ENCODE results near the gene CHST11.
"Not testable (repeated sequence)": the region's sequence is repeated elsewhere in the genome, so short reads cannot be mapped to it uniquely, and the experiment has no call there.

The CHST11 gene

DNA sequence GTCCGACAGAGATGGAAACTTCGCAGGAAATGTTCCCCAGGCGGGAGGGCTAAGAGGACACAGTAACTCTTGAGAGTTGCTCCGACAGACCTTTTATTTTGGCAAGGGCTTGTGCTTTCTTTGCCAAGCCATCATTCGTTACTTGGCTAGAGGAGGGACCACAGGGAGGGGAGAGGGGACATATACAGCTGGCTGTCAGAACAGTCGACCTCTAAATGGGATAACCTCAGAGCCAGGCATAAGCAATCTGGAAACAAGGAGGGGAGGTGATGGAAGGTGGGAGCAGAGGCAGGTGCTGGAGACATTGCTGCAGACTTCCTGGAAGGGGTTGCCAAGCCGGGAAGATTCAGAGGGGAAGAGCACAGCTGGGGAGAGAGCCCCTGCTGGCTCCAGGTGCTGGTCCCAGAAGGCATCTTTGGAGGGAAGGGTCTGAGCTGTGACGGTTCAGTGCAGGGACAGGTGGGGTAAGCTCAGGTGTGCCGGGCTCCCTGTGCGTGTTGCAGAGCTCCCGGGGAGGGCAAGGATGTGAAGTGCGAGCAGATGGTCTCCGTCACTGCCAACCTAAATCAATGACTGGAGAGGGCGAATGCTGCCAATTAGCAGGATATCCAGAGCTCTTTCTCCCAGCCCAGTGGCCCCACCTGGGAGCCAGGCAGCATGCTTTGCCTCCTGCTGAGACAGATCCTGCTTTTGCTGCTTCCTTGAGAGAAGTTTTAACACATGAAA is 50.1 kb downstream of the CHST11 start:
- DNase-seq = no peak

DNA sequence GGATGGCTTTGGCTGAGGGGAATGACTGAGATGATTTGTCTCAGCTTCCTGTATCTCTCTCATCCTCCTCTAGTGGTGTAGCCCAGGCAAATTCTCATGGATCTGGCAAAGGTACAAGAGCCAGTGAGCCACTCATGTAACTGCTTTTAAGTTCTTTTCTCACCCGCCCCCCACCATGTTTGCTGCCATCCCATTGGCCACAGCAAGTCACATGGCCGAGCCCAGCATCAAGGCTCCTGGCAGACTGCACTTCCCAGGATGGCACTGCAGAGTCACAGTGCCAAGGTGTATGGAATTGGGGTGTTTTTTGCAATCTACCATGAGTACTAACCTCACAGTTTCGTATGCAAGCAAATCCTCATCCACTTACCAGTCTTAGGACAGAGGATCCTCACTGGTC is 50.9 kb downstream of the CHST11 start:
- peak; percentile 22 for DNase-seq

DNA sequence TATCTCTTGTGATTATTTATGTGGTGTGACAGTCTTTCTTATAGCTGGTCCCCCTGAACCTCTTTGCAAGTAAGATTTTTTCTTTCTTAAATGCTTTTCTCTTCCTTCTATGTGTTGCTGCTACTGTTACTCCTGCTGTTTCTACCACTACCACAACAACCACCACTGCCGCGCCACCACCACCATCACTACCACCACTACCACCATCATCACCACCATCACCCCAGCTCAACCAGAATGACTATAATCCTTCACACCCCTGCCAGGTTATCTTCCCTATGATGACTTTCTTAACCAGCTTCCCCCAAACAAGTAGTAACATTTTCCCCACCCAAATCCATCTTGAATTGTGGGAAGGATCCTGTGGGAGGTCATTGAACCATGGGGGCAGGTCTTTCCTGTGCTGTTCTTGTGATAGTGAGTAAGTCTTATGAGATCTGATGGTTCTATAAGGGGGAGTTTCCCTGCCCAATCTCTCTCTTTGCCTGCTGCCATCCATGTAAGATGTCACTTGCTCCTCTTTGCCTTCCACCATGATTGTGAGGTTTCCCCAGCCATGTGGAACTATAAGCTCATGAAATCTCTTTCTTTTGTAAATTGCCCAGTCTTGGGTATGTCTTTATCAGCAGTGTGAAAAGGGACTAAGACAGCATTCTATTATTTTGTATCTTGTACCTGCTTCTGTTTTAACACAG is 52.2 kb downstream of the CHST11 start:
- no peak for DNase-seq

DNA sequence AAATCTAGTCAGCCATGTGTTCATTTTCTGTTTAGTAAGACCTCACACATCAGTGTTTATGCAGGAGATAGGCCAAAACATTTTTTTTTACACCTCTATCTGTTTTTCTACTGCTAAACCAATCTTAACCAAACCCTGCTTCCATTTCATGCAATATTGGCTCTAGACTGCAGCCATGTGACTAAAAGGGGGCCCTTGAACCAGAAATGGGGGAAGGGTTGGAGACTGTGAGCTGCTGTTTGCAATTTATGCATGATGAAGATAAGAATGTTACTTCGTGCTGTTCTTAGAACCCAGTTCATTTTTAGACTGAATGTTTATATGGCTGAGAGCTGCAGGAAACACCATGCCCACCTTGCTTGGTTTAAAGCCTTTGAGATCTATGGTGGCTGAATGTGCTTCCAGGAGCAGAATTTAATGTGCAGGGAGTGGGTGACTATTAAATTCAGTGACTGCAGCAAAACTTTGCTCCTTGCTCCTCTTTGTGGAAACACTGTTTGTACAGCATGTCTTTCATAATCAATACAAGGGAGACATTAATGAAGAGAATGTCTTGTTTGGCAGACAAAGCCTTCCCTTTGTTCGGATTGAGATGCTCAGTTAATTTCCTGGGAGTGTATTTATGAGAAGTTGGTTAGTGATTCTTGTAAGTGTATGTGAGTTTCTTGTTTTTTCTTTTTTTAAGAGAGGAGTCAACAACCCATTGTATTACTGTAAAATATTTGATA is 53.6 kb downstream of the CHST11 start:
- no peak for DNase-seq

DNA sequence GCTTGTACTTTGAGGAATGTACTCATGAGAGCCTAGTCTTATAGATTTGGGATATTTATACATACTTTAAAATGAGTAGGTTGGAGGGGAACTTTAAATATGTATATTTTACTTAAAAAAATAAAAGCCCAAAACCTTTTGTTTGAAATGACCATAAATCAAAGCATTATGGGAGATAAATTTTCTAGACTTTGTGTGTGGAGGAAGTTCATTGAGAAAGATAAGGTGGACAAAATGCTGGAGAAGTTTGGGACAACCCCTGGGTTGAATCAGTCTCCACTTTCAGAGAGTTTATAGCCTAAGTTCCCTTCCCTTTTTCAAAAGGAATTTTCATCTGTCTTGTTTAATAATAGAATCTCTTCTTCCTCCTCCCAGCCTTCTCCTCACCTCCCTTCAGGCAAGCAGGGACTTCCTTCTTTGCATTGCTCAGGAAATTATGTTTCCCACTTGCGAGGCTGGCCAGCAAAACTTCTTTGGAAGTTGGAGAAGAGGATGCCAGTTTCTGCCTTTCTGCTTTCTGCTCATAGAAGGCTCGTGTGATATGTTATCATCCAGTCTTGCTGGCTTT is 54.2 kb downstream of the CHST11 start:
- DNase-seq = no peak

DNA sequence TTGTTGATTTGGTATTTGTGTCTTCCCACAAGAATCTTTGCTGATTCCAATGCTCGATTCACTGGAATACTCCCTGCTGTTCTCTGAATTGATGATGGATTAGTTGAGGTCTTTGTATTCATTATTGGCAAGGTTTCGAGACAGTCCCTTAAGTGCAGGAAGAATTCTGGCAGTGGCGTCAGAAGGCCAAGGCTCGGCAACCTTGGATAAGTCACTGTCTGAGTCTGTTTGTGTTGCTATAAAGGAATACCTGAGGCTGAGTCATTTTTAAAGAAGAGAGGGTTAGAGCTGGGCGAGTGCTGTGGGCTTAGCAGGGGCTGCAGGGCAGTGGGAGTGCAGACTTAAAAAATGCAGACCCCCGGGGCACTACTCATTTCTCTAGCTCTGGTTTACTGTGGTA is 56.9 kb downstream of the CHST11 start:
- DNase-seq = peak; percentile 56

DNA sequence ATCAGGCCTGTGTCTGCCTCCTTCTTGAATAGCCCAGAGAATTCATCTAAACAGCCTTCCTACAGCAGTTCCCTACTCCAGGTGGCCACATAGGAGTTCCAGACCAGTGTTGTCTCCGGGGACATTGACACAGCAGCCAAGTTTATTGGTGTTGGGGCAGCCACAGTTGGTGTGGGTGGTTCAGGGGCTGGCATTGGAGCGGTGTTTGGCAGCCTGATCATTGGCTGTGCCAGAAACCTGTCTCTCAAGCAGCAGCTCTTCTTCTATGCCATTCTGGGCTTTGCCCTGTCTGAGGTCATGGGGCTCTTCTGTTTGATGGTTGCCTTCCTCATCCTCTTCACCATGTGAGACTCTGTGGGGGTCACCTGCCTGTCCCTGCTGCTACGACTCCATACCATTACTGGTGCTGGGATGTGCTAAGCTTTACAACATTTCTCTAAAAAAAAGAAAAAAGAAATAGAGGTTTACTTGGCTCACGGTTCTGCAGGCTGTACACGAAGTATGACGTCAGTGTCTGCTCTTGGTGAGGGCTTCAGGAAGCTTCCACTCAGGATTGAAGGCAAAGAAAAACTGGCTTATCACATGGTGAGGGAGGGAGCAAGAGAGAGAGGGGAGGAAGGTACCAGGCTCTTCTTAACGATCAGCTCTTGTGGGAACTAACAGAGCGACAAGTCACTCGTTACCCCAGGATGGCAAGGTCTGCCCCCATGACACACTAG is 57.5 kb downstream of the CHST11 start:
- no peak for DNase-seq

DNA sequence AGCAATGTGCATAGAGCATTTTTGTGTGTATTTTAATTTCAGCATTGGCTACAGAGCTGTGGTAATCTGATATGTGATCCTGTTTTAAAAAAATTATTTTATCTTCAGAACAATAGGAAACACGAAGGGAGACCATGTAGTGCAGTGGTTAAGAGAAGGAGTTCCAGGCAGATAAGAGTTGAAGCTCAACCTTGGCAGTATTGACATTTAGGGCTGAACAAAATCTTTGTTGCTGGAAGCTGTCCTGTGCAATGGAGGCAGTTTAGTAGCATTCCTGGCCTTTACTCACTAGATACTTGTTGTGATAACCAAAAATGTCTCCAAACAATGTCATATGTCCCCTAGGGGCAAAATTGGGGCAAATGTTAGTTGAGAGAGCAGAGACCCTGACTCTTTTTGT is 59.2 kb downstream of the CHST11 start:
- no peak for DNase-seq

DNA sequence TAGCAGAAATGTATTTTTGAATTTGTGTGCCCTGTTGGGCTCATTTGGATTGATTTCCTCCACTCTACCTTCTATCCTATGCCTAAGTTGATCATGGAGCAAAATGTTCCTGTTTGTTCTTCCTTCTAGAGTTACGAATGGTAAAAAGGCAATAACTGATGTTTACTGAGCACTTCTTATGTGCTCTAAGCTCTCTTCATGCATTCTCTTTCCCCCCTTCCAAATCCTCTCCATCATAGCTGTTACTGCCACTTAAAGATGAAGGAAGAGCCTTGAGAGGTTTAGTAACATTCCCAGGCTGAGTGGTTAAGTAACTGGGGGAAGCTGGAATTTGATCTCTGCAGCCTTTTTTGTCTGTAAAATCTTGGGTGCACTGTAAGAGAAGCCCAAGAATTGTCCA is 60.1 kb downstream of the CHST11 start:
- no peak for DNase-seq

DNA sequence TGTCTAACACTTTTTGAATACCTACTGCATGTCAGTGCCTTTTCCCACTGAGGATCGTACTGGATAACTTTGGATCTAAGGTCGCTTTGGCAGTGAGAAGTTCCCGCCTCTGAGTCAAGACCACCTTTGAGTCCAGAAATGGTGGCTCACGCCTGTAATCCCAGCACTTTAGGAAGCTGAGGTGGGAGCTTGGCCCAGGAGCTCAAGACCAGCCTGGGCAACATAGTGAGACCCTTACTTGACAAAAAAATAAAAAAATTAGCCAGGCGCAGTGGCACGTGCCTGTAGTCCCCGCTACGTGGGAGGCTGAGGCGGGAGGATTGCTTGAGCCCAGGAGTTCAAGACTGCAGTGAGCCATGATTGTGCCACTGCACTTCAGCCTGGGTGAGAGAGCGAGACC is 61.1 kb downstream of the CHST11 start:
- no peak for DNase-seq

DNA sequence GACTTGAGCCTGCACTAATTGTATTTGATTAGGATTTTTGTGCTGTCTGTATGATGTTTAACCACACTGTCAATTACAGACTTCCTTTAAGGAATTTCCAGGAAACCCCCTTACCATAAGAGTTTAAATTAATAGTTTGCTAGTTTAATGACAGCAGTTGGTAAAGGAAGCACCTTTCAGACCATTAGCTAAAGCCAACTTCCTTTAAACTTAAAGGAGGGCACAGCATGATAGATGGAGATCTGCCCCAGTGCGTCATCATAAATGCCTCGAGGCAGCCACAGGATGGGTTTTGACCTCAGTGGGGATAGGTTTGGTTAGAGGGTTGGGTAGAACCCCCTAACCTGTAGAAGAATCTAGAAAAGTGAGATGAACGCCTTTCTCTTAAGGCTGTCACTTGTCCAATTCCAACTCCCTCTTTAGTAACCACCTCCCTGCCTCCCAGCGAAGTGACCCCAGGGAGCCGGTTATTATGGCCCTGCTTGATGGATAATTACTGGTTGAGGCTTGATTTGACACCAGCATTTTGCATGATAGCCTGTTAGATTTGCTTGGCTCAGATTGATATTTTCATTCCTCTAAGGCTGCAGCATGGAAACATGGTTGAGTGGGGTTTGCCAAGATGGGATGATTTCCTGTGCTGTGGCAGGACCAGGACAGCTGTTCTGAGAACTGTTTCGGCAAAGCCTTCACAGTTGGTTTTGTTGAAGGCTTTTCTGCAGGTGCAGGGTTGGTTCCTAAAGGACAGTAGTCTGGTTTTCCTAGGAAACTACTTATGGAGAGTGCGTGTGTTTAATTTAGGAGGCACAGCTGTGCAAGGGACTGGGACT is 62.7 kb downstream of the CHST11 start:
- no peak for DNase-seq

DNA sequence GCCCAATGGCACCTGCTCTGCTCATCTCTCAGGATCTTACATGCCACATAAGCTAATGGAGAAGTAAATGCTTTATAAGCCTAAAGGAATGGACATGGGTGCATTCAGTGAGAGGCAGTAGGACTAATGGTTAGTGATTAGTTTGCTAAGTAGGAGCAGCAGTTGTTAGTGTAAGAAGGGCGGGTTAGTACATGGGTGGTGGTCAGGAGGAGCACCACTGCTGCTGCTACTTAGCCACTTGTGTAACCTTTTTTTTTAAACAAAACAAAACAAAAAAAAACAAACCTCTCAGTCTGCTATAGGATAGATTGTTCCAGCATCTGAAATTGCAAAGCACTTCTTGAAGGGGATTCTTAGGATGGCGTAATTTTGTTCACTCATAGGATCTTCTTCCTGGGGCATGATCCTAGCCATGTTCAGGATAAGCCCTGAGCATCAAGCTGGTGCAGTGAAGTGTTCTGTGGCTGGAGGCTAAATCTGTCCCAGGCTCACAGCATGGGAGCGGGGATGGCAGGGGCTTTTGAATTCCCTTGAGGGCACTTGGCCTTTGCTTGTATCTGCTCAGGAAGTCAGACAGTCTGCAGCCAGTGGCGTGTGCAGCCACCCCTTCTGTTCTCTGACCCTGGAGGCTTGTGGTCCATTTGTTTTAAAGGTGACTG is 63.6 kb downstream of the CHST11 start:
- no peak for DNase-seq

DNA sequence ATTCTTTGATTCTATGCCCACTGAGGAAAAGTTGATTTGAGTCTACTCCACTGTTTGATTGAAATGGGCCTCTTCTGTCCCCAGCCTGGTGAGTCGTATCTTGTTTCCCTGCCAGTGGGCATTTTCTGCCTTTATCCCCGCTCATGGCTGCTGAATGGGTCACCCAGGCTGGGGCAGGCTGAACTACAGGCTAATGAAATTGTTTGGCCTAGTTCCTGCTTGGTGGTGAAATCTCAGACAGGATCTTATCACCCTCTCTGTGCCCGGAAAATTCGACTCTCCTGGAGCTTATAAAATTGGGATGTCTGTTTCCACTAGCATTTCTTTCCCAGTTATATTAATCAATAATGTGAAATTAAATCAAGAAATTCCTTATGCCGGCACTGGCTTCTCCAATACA is 65.0 kb downstream of the CHST11 start:
- DNase-seq = no peak

DNA sequence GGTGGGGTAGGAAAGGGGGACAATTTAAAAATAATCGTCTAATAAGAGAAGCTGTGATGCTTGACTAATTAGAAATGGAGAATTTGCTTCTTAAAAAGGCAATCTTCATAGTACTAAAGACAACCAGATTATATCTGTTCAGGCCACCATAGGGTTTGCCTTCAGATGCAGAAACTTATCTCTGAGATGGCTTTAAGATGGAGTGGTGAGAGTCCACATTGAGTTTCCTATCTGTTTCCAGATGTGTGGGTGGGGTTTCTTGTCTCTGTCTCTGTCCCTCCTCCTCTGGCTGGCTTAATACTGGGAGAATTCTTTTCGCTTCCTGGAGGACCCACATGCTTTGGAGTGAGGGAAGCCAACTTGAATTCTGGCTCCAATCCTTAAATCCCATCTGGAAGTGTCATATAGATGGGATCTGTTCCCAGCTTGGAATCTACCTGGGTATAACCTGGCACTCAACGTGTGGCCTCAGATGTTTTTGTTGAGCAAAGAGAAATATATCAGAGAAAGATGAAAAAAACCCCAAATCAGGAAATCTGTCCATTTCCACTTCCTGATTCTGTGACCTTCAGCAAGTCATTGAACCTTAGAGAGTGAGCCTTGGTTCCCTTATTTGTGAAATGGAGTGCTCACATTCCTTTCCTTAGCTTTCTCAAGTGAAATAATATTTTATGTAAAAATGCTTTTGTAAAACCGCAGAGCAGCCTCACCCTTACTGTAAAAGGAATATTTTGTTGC is 66.4 kb downstream of the CHST11 start:
- no peak for DNase-seq

DNA sequence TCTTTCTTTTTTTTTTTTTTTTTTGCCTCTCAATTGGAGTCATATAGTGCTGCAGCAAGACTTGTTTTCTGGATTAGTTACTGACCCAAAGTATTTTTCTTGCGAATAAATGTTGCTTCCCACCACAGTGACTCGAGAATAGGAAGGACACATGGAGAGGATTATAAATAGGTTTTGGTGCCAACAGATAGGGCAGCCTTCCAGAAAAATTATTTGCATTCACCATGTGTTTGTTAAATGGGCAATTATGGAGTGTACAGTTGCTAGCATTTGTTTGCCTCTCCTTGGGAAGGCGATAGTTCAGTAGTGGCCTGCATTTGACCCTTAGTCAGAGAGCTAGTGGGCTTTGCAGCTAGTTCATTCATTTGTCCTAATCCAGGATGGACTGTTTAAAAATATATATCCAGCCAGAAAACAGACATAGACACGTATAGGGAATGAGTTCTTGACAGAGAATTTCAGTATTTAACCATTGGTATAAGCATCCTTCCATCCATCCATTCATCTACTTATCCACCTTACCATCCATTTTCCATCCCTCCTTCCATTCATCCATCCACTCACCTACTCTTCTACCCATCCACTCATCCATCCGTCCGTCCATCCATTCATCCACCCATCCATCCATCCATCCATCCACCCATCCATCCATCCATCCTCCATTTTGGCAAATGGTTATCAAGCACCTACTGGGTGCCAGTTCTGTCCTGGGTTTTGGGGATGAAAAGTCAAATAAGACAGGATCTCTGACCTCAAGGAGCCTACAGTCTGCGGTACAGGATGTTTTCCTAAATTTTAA is 67.5 kb downstream of the CHST11 start:
- DNase-seq = peak; percentile 38

DNA sequence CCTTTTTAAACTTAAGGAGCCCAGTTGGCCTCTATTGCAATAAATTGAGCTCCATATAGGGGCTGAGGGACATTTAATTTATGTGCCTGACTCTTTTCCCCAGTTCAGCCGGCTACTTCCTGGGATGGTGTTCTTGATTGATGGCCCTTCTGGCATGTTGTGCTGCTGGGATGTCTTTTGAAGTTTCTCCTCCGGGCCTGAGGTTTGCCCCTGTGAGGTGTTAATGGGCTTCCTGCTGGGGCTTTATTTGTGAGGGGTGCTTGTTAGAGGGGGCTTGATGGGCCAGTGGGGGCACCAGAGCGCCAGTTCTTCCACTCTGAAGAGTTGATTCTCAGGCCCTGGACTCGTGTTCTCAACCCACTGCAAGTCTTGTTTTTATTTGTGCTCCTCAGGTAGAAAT is 69.6 kb downstream of the CHST11 start:
- no peak for DNase-seq

DNA sequence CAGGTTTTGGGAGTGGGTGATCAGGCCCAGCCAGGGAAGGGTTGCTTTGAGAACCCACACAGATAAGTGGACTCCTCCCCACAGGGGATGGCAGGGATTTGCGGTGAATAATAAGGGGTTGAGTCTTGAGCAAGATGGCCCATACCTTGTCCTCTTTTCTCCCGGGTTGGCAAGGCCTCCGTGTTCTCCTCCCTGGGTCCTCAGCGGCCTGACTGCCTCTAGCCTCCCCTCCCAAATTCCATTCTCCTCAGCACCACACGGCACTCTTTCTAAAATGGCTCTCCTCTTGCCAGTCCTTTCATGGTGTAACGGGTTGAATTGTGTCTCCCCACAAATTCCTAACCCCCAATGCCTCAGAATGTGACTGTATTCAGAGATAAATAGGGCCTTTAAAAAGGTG is 70.0 kb downstream of the CHST11 start:
- no peak for DNase-seq

DNA sequence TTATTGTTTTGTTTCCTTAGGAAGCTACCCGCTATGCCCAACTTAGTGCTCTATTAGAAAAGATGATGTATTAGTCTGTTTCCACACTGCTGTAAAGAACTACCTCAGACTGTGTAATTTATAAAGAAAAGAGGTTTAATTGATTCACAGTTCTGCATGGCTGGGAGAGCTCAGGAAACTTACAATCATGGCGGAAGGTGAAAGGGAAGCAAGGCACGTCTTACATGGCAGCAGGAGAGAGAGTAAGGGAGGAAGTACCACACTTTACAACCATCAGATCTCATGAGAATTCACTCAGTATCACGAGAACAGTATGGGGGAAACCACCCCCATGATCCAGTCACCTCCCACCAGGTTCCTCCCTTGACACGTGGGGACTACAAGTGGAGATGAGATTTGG is 70.9 kb downstream of the CHST11 start:
- DNase-seq = not testable (repeated sequence)

DNA sequence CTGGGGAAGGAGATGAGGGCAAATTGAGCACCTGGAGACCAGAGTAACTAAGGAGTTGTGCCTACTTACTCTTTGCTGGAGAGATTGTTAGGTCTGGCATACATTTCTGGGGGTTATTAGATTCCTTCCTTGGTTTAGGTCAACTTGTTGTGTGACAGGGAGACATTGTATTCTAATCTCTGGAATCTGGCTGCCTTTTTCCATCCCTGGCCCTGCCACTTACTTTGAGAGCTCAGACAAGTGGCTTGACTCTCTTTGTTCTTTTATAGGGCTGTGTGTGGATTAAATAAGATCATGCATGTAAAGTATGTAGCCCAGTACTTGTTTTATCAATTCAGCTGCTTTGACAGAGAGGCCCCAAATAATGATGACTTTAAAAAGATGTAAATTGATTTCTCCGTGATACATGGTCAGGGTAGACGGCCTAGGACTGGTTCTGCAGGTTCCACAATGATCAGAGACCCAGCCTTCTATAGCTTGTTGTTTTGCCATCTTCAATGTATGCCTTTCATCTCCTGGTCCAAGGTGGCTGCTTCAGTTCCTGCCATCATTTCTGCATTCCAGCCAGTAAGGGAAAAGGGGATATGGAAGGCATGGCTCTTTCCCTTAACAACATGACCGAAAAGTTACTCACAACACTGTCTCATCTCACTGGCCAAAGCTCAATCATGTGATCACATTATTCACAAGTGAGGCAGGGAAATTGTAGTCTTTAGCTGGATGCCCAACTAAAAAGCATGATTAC is 72.6 kb downstream of the CHST11 start:
- DNase-seq = no peak
